ENCODE results near the gene CEP295NL.

CEP295NL gene

GRCh38 chr17:78864117-78864516 is 38.9 kb downstream of the CEP295NL start:
- no peak for TF ChIP-seq CTCF (IDR thresholded peaks at IDR 0.05)
- no peak for DNase-seq
- peaks cover 4% of the 10 kb centered on the region for H3K4me1 Mint-ChIP-seq
- H3K36me3 Mint-ChIP-seq (ENCODE audit: low read depth) = peaks cover 37% of the 10 kb centered on the region
- peak overlapping the region; percentile 74 for H3K27ac Mint-ChIP-seq
- H3K4me3 Mint-ChIP-seq = no peak overlapping the region
- no peaks in the 10 kb centered on the region for H3K9me3 Mint-ChIP-seq
- no peaks in the 10 kb centered on the region for H3K27me3 Mint-ChIP-seq (ENCODE audit: low read depth, poor library complexity)

GRCh38 chr17:78862073-78863023 is 40.7 kb downstream of the CEP295NL start:
- Mint-ChIP-seq H3K27ac (peak overlapping the region; percentile 68), H3K27me3 (ENCODE audit: low read depth, poor library complexity) (no peaks in the 10 kb centered on the region)

GRCh38 chr17:78861229-78861628 is 41.8 kb downstream of the CEP295NL start:
- Mint-ChIP-seq H3K27ac (no peak overlapping the region), H3K4me1 (peaks cover 12% of the 10 kb centered on the region), H3K4me3 (no peak overlapping the region), H3K9me3 (no peaks in the 10 kb centered on the region), H3K27me3 (ENCODE audit: low read depth, poor library complexity) (no peaks in the 10 kb centered on the region), H3K36me3 (ENCODE audit: low read depth) (peaks cover 33% of the 10 kb centered on the region)
- DNase-seq = no peak
- no peak for TF ChIP-seq CTCF (IDR thresholded peaks at IDR 0.05)

More at GRCh38 chr17:78862073-78863023, 40.7 kb downstream of the CEP295NL start:
- H3K9me3 Mint-ChIP-seq = no peaks in the 10 kb centered on the region
- no peak for TF ChIP-seq CTCF (IDR thresholded peaks at IDR 0.05)
- H3K4me1 Mint-ChIP-seq = peaks cover 4% of the 10 kb centered on the region
- H3K36me3 Mint-ChIP-seq (ENCODE audit: low read depth) = peaks cover 27% of the 10 kb centered on the region
- DNase-seq = no peak
- H3K4me3 Mint-ChIP-seq = no peak overlapping the region

- TF ChIP-seq CTCF (IDR thresholded peaks at IDR 0.05) = no peak
- no peaks in the 10 kb centered on the region for H3K9me3 Mint-ChIP-seq
- H3K4me3 Mint-ChIP-seq = no peak overlapping the region
- H3K4me1 Mint-ChIP-seq = peaks cover 11% of the 10 kb centered on the region
- DNase-seq = no peak
- no peak overlapping the region for H3K27ac Mint-ChIP-seq
- peaks cover 33% of the 10 kb centered on the region for H3K36me3 Mint-ChIP-seq (ENCODE audit: low read depth)
- H3K27me3 Mint-ChIP-seq (ENCODE audit: low read depth, poor library complexity) = no peaks in the 10 kb centered on the region
These were observed 44.0 kb downstream of the CEP295NL start for GRCh38 chr17:78859051-78859450.

- DNase-seq = no peak
- Mint-ChIP-seq H3K36me3 (ENCODE audit: low read depth) (peaks cover 26% of the 10 kb centered on the region), H3K27me3 (ENCODE audit: low read depth, poor library complexity) (no peaks in the 10 kb centered on the region), H3K4me3 (no peak overlapping the region), H3K27ac (no peak overlapping the region), H3K9me3 (no peaks in the 10 kb centered on the region), H3K4me1 (peaks cover 11% of the 10 kb centered on the region)
- no peak for TF ChIP-seq CTCF (IDR thresholded peaks at IDR 0.05)
These were observed 45.7 kb downstream of the CEP295NL start for GRCh38 chr17:78857266-78857665.

Data from nephron progenitor cell (in vitro differentiated cells).